GM04503 (cell line): ENCODE results near the gene SLIT3.
"Not testable (repeated sequence)": the region's sequence is repeated elsewhere in the genome, so short reads cannot be mapped to it uniquely, and the experiment has no call there.

Experiments used
- DNase-seq: peaks from one replicate; pipeline ENCODE4 v3.0.0-alpha.2; 2012; ENCODE audit warnings: low read depth

SLIT3 gene

GRCh38 chr5:169142264-169142970 is 158.5 kb downstream of the SLIT3 start:
- no peak for DNase-seq

GRCh38 chr5:169140215-169140614 is 160.7 kb downstream of the SLIT3 start:
- DNase-seq, result not testable (repeated sequence)

GRCh38 chr5:169139480-169140050 is 161.4 kb downstream of the SLIT3 start:
- DNase-seq, result no peak

- no peak for DNase-seq
Measured at GRCh38 chr5:169133531-169133930, 167.4 kb downstream of the SLIT3 start.

GRCh38 chr5:169132302-169132660 is 168.7 kb downstream of the SLIT3 start:
- DNase-seq, result no peak

- DNase-seq, result no peak
Measured at GRCh38 chr5:169131616-169132301, 169.2 kb downstream of the SLIT3 start.

GRCh38 chr5:169128679-169129078 is 172.3 kb downstream of the SLIT3 start:
- no peak for DNase-seq

- no peak for DNase-seq
Measured at GRCh38 chr5:169127431-169127830, 173.5 kb downstream of the SLIT3 start.

- no peak for DNase-seq
Measured at GRCh38 chr5:169126481-169127021, 174.4 kb downstream of the SLIT3 start.

GRCh38 chr5:169125571-169125970 is 175.4 kb downstream of the SLIT3 start:
- DNase-seq, result no peak

GRCh38 chr5:169122951-169123350 is 178.0 kb downstream of the SLIT3 start:
- no peak for DNase-seq

GRCh38 chr5:169121630-169122420 is 179.1 kb downstream of the SLIT3 start:
- DNase-seq, result no peak

- no peak for DNase-seq
Measured at GRCh38 chr5:169119288-169120048, 181.5 kb downstream of the SLIT3 start.

- no peak for DNase-seq
Measured at GRCh38 chr5:169116961-169117461, 183.9 kb downstream of the SLIT3 start.

GRCh38 chr5:169115461-169116124 is 185.3 kb downstream of the SLIT3 start:
- DNase-seq, result no peak

GRCh38 chr5:169114466-169115065 is 186.4 kb downstream of the SLIT3 start:
- DNase-seq, result no peak

- no peak for DNase-seq
Measured at GRCh38 chr5:169112016-169112415, 188.9 kb downstream of the SLIT3 start.

GRCh38 chr5:169106911-169107706 is 193.8 kb downstream of the SLIT3 start:
- no peak for DNase-seq

- DNase-seq, result not testable (repeated sequence)
Measured at GRCh38 chr5:169105582-169105981, 195.4 kb downstream of the SLIT3 start.
